Renal cortex interstitium (tissue), 11 donors: ENCODE measurements around the gene RABGGTB. TPM values are rescaled to one million over a fixed set of nuclear protein-coding genes. Genes with fewer than 3 reads are reported as not detected.
"Not testable (repeated sequence)": the region's sequence is repeated elsewhere in the genome, so short reads cannot be mapped to it uniquely, and the experiment has no call there.

ENCODE experiments used
- DNase-seq, 11 donors: peaks; one replicate each; pipeline ENCODE4 v3.0.0-alpha.2; 2013; ENCODE audit warnings: low read depth in 9 of 11, low spot score in 4 of 11; ENCODE audit errors: extremely low read depth in 1 of 11
- polyA plus RNA-seq, 3 donors: library from polyadenylated mRNA; unstranded; fragments of 120-200 nt; gene quantifications; one replicate each; pipeline ENCODE4 v1.2.1, GENCODE V29; 2013; ENCODE audit not compliant: insufficient read length in 3 of 3

RABGGTB gene
- polyA plus RNA-seq, 3 donors = 79.7 to 102 (median 88.8) TPM

- no peak for DNase-seq
These were observed 941 bp downstream of the RABGGTB start for GRCh38 chr1:75786901-75787493.

GRCh38 chr1:75787524-75787923, 1.5 kb downstream of the RABGGTB start:
- DNase-seq = no peak

- DNase-seq = no peak
These were observed 3.9 kb downstream of the RABGGTB start for GRCh38 chr1:75789988-75790387.

GRCh38 chr1:75791022-75791421, 5.0 kb downstream of the RABGGTB start:
- no peak for DNase-seq

- no peak for DNase-seq
These were observed 6.0 kb downstream of the RABGGTB start for GRCh38 chr1:75792091-75792490.

- no peak for DNase-seq
These were observed 8.3 kb downstream of the RABGGTB start for GRCh38 chr1:75794382-75794781.

- no peak for DNase-seq
These were observed 9.7 kb downstream of the RABGGTB start for GRCh38 chr1:75795703-75796193.

GRCh38 chr1:75796376-75797272, 10.6 kb downstream of the RABGGTB start, which contains the start of gene MSH4:
Gene MSH4, plus strand, starts transcription at chr1:75796882. Its CDS starts 104 bp downstream, at chr1:75796986.
- DNase-seq = no peak

- DNase-seq = no peak
These were observed 11.2 kb downstream of the RABGGTB start for GRCh38 chr1:75797273-75797588.

GRCh38 chr1:75797606-75798216, 11.7 kb downstream of the RABGGTB start:
- DNase-seq = no peak

- DNase-seq = not testable (repeated sequence)
These were observed 15.4 kb downstream of the RABGGTB start for GRCh38 chr1:75801480-75801879.

GRCh38 chr1:75808921-75809320, 22.9 kb downstream of the RABGGTB start:
- DNase-seq = no peak

- not testable (repeated sequence) for DNase-seq
These were observed 24.1 kb downstream of the RABGGTB start for GRCh38 chr1:75810113-75810512.

GRCh38 chr1:75811211-75811981, 25.3 kb downstream of the RABGGTB start:
- no peak for DNase-seq

- no peak for DNase-seq
These were observed 26.0 kb downstream of the RABGGTB start for GRCh38 chr1:75812065-75812464.

- not testable (repeated sequence) for DNase-seq
These were observed 37.5 kb downstream of the RABGGTB start for GRCh38 chr1:75823596-75823995.

- no peak for DNase-seq
These were observed 50.6 kb downstream of the RABGGTB start for GRCh38 chr1:75836528-75837100.

GRCh38 chr1:75838079-75838478, 52.0 kb downstream of the RABGGTB start:
- DNase-seq = no peak

GRCh38 chr1:75841421-75841820, 55.4 kb downstream of the RABGGTB start:
- no peak for DNase-seq
